ENCODE data around the gene DBF4. TPM values are rescaled to one million over a fixed set of nuclear protein-coding genes. Genes with fewer than 3 reads are reported as not detected.
A peak's percentile ranks its signal among the peaks of the same experiment; 100 is the strongest.

DBF4 gene
- total and polyA plus RNA-seq, 9 of the 15 experiments (the other 6 are each of a cell fraction or from before 2014, with no cell fraction given): 37.8 to 145 (median 104) TPM

GRCh38 chr7:87875151-87876039 lies 898 bp upstream of the DBF4 start (continued):
- TF ChIP-seq, protein P1, sequence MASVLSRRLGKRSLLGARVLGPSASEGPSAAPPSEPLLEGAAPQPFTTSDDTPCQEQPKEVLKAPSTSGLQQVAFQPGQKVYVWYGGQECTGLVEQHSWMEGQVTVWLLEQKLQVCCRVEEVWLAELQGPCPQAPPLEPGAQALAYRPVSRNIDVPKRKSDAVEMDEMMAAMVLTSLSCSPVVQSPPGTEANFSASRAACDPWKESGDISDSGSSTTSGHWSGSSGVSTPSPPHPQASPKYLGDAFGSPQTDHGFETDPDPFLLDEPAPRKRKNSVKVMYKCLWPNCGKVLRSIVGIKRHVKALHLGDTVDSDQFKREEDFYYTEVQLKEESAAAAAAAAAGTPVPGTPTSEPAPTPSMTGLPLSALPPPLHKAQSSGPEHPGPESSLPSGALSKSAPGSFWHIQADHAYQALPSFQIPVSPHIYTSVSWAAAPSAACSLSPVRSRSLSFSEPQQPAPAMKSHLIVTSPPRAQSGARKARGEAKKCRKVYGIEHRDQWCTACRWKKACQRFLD (CRISPR knock-in tag; IDR thresholded peaks at IDR 0.05): no peak
- no peak for TF ChIP-seq HMG20A (CRISPR knock-in tag; conservative IDR thresholded peaks at IDR 0.05)
- TF ChIP-seq EP300 (IDR thresholded peaks at IDR 0.05; ENCODE audit: low read length): no peak
- TF ChIP-seq, protein P2, sequence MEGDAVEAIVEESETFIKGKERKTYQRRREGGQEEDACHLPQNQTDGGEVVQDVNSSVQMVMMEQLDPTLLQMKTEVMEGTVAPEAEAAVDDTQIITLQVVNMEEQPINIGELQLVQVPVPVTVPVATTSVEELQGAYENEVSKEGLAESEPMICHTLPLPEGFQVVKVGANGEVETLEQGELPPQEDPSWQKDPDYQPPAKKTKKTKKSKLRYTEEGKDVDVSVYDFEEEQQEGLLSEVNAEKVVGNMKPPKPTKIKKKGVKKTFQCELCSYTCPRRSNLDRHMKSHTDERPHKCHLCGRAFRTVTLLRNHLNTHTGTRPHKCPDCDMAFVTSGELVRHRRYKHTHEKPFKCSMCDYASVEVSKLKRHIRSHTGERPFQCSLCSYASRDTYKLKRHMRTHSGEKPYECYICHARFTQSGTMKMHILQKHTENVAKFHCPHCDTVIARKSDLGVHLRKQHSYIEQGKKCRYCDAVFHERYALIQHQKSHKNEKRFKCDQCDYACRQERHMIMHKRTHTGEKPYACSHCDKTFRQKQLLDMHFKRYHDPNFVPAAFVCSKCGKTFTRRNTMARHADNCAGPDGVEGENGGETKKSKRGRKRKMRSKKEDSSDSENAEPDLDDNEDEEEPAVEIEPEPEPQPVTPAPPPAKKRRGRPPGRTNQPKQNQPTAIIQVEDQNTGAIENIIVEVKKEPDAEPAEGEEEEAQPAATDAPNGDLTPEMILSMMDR (IDR thresholded peaks at IDR 0.05 in 2 of 3, conservative IDR thresholded peaks at IDR 0.05 in 1 of 3; ENCODE audit: insufficient read depth in 2 of 3, low read depth in 1 of 3, low read length in 3 of 3): no peak
- TF ChIP-seq, protein P3, sequence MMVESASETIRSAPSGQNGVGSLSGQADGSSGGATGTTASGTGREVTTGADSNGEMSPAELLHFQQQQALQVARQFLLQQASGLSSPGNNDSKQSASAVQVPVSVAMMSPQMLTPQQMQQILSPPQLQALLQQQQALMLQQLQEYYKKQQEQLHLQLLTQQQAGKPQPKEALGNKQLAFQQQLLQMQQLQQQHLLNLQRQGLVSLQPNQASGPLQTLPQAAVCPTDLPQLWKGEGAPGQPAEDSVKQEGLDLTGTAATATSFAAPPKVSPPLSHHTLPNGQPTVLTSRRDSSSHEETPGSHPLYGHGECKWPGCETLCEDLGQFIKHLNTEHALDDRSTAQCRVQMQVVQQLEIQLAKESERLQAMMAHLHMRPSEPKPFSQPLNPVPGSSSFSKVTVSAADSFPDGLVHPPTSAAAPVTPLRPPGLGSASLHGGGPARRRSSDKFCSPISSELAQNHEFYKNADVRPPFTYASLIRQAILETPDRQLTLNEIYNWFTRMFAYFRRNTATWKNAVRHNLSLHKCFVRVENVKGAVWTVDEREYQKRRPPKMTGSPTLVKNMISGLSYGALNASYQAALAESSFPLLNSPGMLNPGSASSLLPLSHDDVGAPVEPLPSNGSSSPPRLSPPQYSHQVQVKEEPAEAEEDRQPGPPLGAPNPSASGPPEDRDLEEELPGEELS (CRISPR knock-in tag; IDR thresholded peaks at IDR 0.05; ENCODE audit: borderline replicate concordance): 0 out of 2 replicates have a peak, but pooled peaks have one; percentile 61
- TF ChIP-seq, protein P4, sequence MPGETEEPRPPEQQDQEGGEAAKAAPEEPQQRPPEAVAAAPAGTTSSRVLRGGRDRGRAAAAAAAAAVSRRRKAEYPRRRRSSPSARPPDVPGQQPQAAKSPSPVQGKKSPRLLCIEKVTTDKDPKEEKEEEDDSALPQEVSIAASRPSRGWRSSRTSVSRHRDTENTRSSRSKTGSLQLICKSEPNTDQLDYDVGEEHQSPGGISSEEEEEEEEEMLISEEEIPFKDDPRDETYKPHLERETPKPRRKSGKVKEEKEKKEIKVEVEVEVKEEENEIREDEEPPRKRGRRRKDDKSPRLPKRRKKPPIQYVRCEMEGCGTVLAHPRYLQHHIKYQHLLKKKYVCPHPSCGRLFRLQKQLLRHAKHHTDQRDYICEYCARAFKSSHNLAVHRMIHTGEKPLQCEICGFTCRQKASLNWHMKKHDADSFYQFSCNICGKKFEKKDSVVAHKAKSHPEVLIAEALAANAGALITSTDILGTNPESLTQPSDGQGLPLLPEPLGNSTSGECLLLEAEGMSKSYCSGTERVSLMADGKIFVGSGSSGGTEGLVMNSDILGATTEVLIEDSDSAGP (CRISPR knock-in tag; IDR thresholded peaks at IDR 0.05): no peak
- TF ChIP-seq, protein P5, sequence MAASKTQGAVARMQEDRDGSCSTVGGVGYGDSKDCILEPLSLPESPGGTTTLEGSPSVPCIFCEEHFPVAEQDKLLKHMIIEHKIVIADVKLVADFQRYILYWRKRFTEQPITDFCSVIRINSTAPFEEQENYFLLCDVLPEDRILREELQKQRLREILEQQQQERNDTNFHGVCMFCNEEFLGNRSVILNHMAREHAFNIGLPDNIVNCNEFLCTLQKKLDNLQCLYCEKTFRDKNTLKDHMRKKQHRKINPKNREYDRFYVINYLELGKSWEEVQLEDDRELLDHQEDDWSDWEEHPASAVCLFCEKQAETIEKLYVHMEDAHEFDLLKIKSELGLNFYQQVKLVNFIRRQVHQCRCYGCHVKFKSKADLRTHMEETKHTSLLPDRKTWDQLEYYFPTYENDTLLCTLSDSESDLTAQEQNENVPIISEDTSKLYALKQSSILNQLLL (CRISPR knock-in tag; IDR thresholded peaks at IDR 0.05; ENCODE audit: borderline replicate concordance): 0 out of 2 replicates have a peak, but pooled peaks have one; percentile 9
- 0 out of 4 replicates have a peak, but pooled peaks of 1 of the 2 experiments have one; percentile 19 for TF ChIP-seq ETV6 (IDR thresholded peaks at IDR 0.05; ENCODE audit: borderline replicate concordance in 1 of 2, low read depth in 2 of 2, low read length in 1 of 2)
- TF ChIP-seq ETV6 (CRISPR knock-in tag; IDR thresholded peaks at IDR 0.05; ENCODE audit: borderline replicate concordance): no peak
- TF ChIP-seq SAP30 (IDR thresholded peaks at IDR 0.05; ENCODE audit: borderline replicate concordance, insufficient read depth, low read depth, low read length, poor library complexity, severe bottlenecking): peak; percentile 68
- peak; percentile 20 for TF ChIP-seq CHD1 (IDR thresholded peaks at IDR 0.05; ENCODE audit: low read length)
- TF ChIP-seq RFX1 (IDR thresholded peaks at IDR 0.05): no peak
- peak; percentile 4; the same call in 1 of the 2 replicates for TF ChIP-seq KAT7 (CRISPR knock-in tag; IDR thresholded peaks at IDR 0.05; ENCODE audit: borderline replicate concordance)
- peak; percentile 66; the same call in 1 of the 2 replicates for TF ChIP-seq HIVEP1 (CRISPR knock-in tag; IDR thresholded peaks at IDR 0.05)
- TF ChIP-seq, protein P6, sequence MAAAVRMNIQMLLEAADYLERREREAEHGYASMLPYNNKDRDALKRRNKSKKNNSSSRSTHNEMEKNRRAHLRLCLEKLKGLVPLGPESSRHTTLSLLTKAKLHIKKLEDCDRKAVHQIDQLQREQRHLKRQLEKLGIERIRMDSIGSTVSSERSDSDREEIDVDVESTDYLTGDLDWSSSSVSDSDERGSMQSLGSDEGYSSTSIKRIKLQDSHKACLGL (CRISPR knock-in tag; IDR thresholded peaks at IDR 0.05; ENCODE audit: borderline replicate concordance, poor library complexity, severe bottlenecking): no peak

All from K562 (cell line).